ENCODE measurements around the gene TMIE. TPM values are rescaled to one million over a fixed set of nuclear protein-coding genes. Genes with fewer than 3 reads are reported as not detected.

TMIE gene
- total RNA-seq, 1 experiment from 2014 or later = 6.5 TPM

- intact Hi-C loops (cut with micrococcal nuclease; ENCODE audit: unreplicated experiment) = no loop called here
- H3K36me3 ChIP-seq (ENCODE audit: low read depth) = no peaks in the 10 kb centered on the region
- POLR2A ChIA-PET (ENCODE audit: unreplicated experiment) = interaction anchor here (0.6 kb wide), 1 partner anchor 28 kb away, joined by 7 read pairs; no protein-coding TSS in a partner anchor
- no TSS peak for BruUV-seq (replicated peaks)
- no peak overlapping the region for H3K4me3 ChIP-seq
- no peak overlapping the region for H3K4me2 ChIP-seq
- TF ChIP-seq EZH2 (IDR thresholded peaks at IDR 0.05; ENCODE audit: low read depth) (no peak), CTCF (conservative IDR thresholded peaks at IDR 0.05) (no peak)
- DNase-seq = no peak
- H3K27ac ChIP-seq = no peak overlapping the region
- CTCF ChIA-PET = no interaction called here
- no peaks in the 10 kb centered on the region for H3K27me3 ChIP-seq (ENCODE audit: insufficient read depth, low read depth)
- no peak overlapping the region for H2AFZ ChIP-seq
- no peaks in the 10 kb centered on the region for H3F3A ChIP-seq (ENCODE audit: insufficient read depth, low read depth)
- H3K79me2 ChIP-seq (ENCODE audit: low read depth) = no peaks in the 10 kb centered on the region
- no peaks in the 10 kb centered on the region for H3K9me3 ChIP-seq (ENCODE audit: insufficient read depth, low read depth)
- no peaks in the 10 kb centered on the region for H4K20me1 ChIP-seq (ENCODE audit: insufficient read depth)
- H3K4me1 ChIP-seq (replicated peaks; ENCODE audit: insufficient read depth) = no peaks in the 10 kb centered on the region
- no peaks in the 10 kb centered on the region for H3K9me2 ChIP-seq (ENCODE audit: insufficient read depth)
Measured at GRCh38 chr3:46675426-46675825, 25.8 kb upstream of the TMIE start.

GRCh38 chr3:46675843-46676567 is 25.2 kb upstream of the TMIE start:
- Histone ChIP-seq H4K20me1 (ENCODE audit: insufficient read depth) (no peaks in the 10 kb centered on the region), H3K79me2 (ENCODE audit: low read depth) (no peaks in the 10 kb centered on the region), H3K4me1 (replicated peaks; ENCODE audit: insufficient read depth) (no peaks in the 10 kb centered on the region), H3K27me3 (ENCODE audit: insufficient read depth, low read depth) (no peaks in the 10 kb centered on the region), H3K9me2 (ENCODE audit: insufficient read depth) (no peaks in the 10 kb centered on the region), H2AFZ (no peak overlapping the region), H3F3A (ENCODE audit: insufficient read depth, low read depth) (no peaks in the 10 kb centered on the region), H3K9me3 (ENCODE audit: insufficient read depth, low read depth) (no peaks in the 10 kb centered on the region), H3K36me3 (ENCODE audit: low read depth) (no peaks in the 10 kb centered on the region), H3K4me2 (no peak overlapping the region), H3K27ac (no peak overlapping the region), H3K4me3 (no peak overlapping the region)
- CTCF ChIA-PET = no interaction called here
- TF ChIP-seq EZH2 (IDR thresholded peaks at IDR 0.05; ENCODE audit: low read depth) (no peak), CTCF (conservative IDR thresholded peaks at IDR 0.05) (no peak)
- POLR2A ChIA-PET (ENCODE audit: unreplicated experiment) = interaction anchor here (0.6 to 0.8 kb wide), 2 partner anchors 12 to 27 kb away, joined by 3 to 7 read pairs; no protein-coding TSS in a partner anchor
- DNase-seq = no peak
- BruUV-seq (replicated peaks) = no TSS peak
- intact Hi-C loops (cut with micrococcal nuclease; ENCODE audit: unreplicated experiment) = no loop called here

- no peak overlapping the region for H2AFZ ChIP-seq
- no peaks in the 10 kb centered on the region for H3K27me3 ChIP-seq (ENCODE audit: insufficient read depth, low read depth)
- no peak overlapping the region for H3K4me3 ChIP-seq
- intact Hi-C loops (cut with micrococcal nuclease; ENCODE audit: unreplicated experiment) = no loop called here
- no peaks in the 10 kb centered on the region for H3K9me3 ChIP-seq (ENCODE audit: insufficient read depth, low read depth)
- DNase-seq = no peak
- no peak overlapping the region for H3K4me2 ChIP-seq
- no peaks in the 10 kb centered on the region for H3K4me1 ChIP-seq (replicated peaks; ENCODE audit: insufficient read depth)
- ChIA-PET POLR2A (ENCODE audit: unreplicated experiment) (interaction anchor here (0.8 kb wide), 1 partner anchor 13 kb away, joined by 3 read pairs; no protein-coding TSS in a partner anchor), CTCF (no interaction called here)
- no peak for TF ChIP-seq CTCF (conservative IDR thresholded peaks at IDR 0.05)
- TF ChIP-seq EZH2 (IDR thresholded peaks at IDR 0.05; ENCODE audit: low read depth) = no peak
- BruUV-seq (replicated peaks) = no TSS peak
- H3K9me2 ChIP-seq (ENCODE audit: insufficient read depth) = no peaks in the 10 kb centered on the region
- H3F3A ChIP-seq (ENCODE audit: insufficient read depth, low read depth) = no peaks in the 10 kb centered on the region
- no peaks in the 10 kb centered on the region for H3K79me2 ChIP-seq (ENCODE audit: low read depth)
- H3K36me3 ChIP-seq (ENCODE audit: low read depth) = no peaks in the 10 kb centered on the region
- no peak overlapping the region for H3K27ac ChIP-seq
- H4K20me1 ChIP-seq (ENCODE audit: insufficient read depth) = no peaks in the 10 kb centered on the region
Measured at GRCh38 chr3:46676601-46677410, 24.4 kb upstream of the TMIE start.

Data from PC-9 (cell line).